Type B pancreatic cell (in vitro differentiated cells): ENCODE data around the gene GJB5. TPM values are rescaled to one million over a fixed set of nuclear protein-coding genes. Genes with fewer than 3 reads are reported as not detected.

Source experiments
- DNase-seq: peaks from one replicate; pipeline ENCODE4 v3.0.0; 2021; ENCODE audit warnings: mixed read lengths; ENCODE audit not compliant: unreplicated experiment; ENCODE audit errors: extremely low spot score
- H3K27ac Mint-ChIP-seq: 2 replicates; pipeline ENCODE4 v1.8.0; 2021; ENCODE audit warnings: mild to moderate bottlenecking, mixed read lengths
- H3K27me3 Mint-ChIP-seq: 2 replicates; pipeline ENCODE4 v1.8.0; 2021; ENCODE audit warnings: mixed read lengths
- H3K36me3 Mint-ChIP-seq: 2 replicates; pipeline ENCODE4 v1.8.0; 2021; ENCODE audit warnings: mixed read lengths
- H3K4me1 Mint-ChIP-seq: one replicate; pipeline ENCODE4 v1.8.0; 2021; ENCODE audit warnings: mixed read lengths; ENCODE audit not compliant: unreplicated experiment
- H3K4me3 Mint-ChIP-seq: 2 replicates; pipeline ENCODE4 v1.8.0; 2021; ENCODE audit warnings: mild to moderate bottlenecking, mixed read lengths
- H3K9me3 Mint-ChIP-seq: 2 replicates; pipeline ENCODE4 v1.8.0; 2021; ENCODE audit warnings: mixed read lengths
- CTCF ChIP-seq: fragments of 200-600 bp; sonication (generic); conservative IDR thresholded peaks from 2 replicates; pipeline ENCODE4 v1.5.0; 2021; ENCODE audit warnings: antibody characterized with exemption, mild to moderate bottlenecking
- total RNA-seq: library from RNA; stranded (reverse); gene quantifications from 2 replicates; pipeline ENCODE4 v1.2.1, GENCODE V29; 2021; ENCODE audit warnings: low replicate concordance

GJB5 gene
- total RNA-seq, 1 donor from 2014 or later = 2.0 TPM

GRCh38 chr1:34792868-34793727, 38.3 kb downstream of the GJB5 start, which contains the start of gene GJA4:
Gene GJA4, plus strand, starts transcription at chr1:34792999. Its CDS starts 1,215 bp downstream, at chr1:34794214.
- Mint-ChIP-seq H3K27ac (no peak within 1 kb of the TSS), H3K4me1 (no peaks in the 10 kb centered on the region), H3K27me3 (peaks cover 76% of the 10 kb centered on the region), H3K36me3 (no peaks in the 10 kb centered on the region), H3K9me3 (no peaks in the 10 kb centered on the region), H3K4me3 (peak within 1 kb of the TSS; percentile 25)
- TF ChIP-seq CTCF = no peak
- peak; percentile 68 for DNase-seq

GRCh38 chr1:34794001-34794789, 39.3 kb downstream of the GJB5 start:
- H3K4me3 Mint-ChIP-seq = no peak overlapping the region
- H3K27me3 Mint-ChIP-seq = peaks cover 74% of the 10 kb centered on the region
- H3K36me3 Mint-ChIP-seq = no peaks in the 10 kb centered on the region
- H3K27ac Mint-ChIP-seq = no peak overlapping the region
- H3K4me1 Mint-ChIP-seq = no peaks in the 10 kb centered on the region
- H3K9me3 Mint-ChIP-seq = no peaks in the 10 kb centered on the region
- DNase-seq = peak; percentile 67
- TF ChIP-seq CTCF = no peak

- no peaks in the 10 kb centered on the region for H3K36me3 Mint-ChIP-seq
- peak; percentile 55 for DNase-seq
- no peak overlapping the region for H3K4me3 Mint-ChIP-seq
- no peaks in the 10 kb centered on the region for H3K9me3 Mint-ChIP-seq
- no peak for TF ChIP-seq CTCF
- no peak overlapping the region for H3K27ac Mint-ChIP-seq
- peaks cover 69% of the 10 kb centered on the region for H3K27me3 Mint-ChIP-seq
- H3K4me1 Mint-ChIP-seq = no peaks in the 10 kb centered on the region
Measured at GRCh38 chr1:34794790-34795180, 39.9 kb downstream of the GJB5 start.

GRCh38 chr1:34795916-34796315, 41.1 kb downstream of the GJB5 start:
- H3K4me3 Mint-ChIP-seq = no peak overlapping the region
- no peak overlapping the region for H3K27ac Mint-ChIP-seq
- no peaks in the 10 kb centered on the region for H3K36me3 Mint-ChIP-seq
- no peaks in the 10 kb centered on the region for H3K9me3 Mint-ChIP-seq
- no peak for TF ChIP-seq CTCF
- no peaks in the 10 kb centered on the region for H3K4me1 Mint-ChIP-seq
- peak; percentile 32 for DNase-seq
- peaks cover 60% of the 10 kb centered on the region for H3K27me3 Mint-ChIP-seq

- no peaks in the 10 kb centered on the region for H3K4me1 Mint-ChIP-seq
- no peaks in the 10 kb centered on the region for H3K9me3 Mint-ChIP-seq
- no peak overlapping the region for H3K4me3 Mint-ChIP-seq
- peaks cover 52% of the 10 kb centered on the region for H3K27me3 Mint-ChIP-seq
- no peak for DNase-seq
- no peak for TF ChIP-seq CTCF
- H3K27ac Mint-ChIP-seq = no peak overlapping the region
- H3K36me3 Mint-ChIP-seq = no peaks in the 10 kb centered on the region
Measured at GRCh38 chr1:34796990-34797389, 42.1 kb downstream of the GJB5 start.
